ENCODE data around the gene CDK5.
"Not testable (repeated sequence)": the region's sequence is repeated elsewhere in the genome, so short reads cannot be mapped to it uniquely, and the experiment has no call there.

Gene CDK5

GRCh38 chr7:151056283-151056665 lies 1.4 kb downstream of the CDK5 start:
- DNase-seq = no peak

- DNase-seq = no peak
Observed at GRCh38 chr7:151053751-151054150, 3.9 kb downstream of the CDK5 start.

GRCh38 chr7:151053096-151053495 lies 4.6 kb downstream of the CDK5 start:
- DNase-seq = no peak

GRCh38 chr7:151051108-151051507 lies 6.6 kb downstream of the CDK5 start:
- DNase-seq = peak; percentile 55

GRCh38 chr7:151048911-151049463 lies 8.7 kb downstream of the CDK5 start:
- no peak for DNase-seq

- DNase-seq = no peak
Observed at GRCh38 chr7:151047976-151048815, 9.5 kb downstream of the CDK5 start, which contains the start of gene ASIC3. Gene ASIC3 (plus strand): TSS chr7:151048531. CDS start chr7:151048886, 355 bp downstream.

- no peak for DNase-seq
Observed at GRCh38 chr7:151046603-151047573, 10.8 kb downstream of the CDK5 start.

GRCh38 chr7:151045967-151046366 lies 11.7 kb downstream of the CDK5 start:
- DNase-seq = no peak

GRCh38 chr7:151045262-151045661 lies 12.4 kb downstream of the CDK5 start:
- DNase-seq = no peak

- DNase-seq = no peak
Observed at GRCh38 chr7:151043959-151044358, 13.7 kb downstream of the CDK5 start.

- not testable (repeated sequence) for DNase-seq
Observed at GRCh38 chr7:151043449-151043848, 14.2 kb downstream of the CDK5 start.

GRCh38 chr7:151040616-151041375 lies 16.9 kb downstream of the CDK5 start:
- DNase-seq = no peak

- no peak for DNase-seq
Observed at GRCh38 chr7:151039850-151040548, 17.7 kb downstream of the CDK5 start.

- DNase-seq = peak; percentile 36
Observed at GRCh38 chr7:151038951-151039849, 18.5 kb downstream of the CDK5 start.

GRCh38 chr7:151035902-151036301 lies 21.8 kb downstream of the CDK5 start:
- DNase-seq = no peak

GRCh38 chr7:151035026-151035717 lies 22.5 kb downstream of the CDK5 start:
- DNase-seq = no peak

GRCh38 chr7:151034312-151035025 lies 23.2 kb downstream of the CDK5 start:
- DNase-seq = no peak

GRCh38 chr7:151033864-151034249 lies 23.8 kb downstream of the CDK5 start:
- no peak for DNase-seq
